Measurements from ENCODE around the gene PRR23B. TPM values are rescaled to one million over a fixed set of nuclear protein-coding genes. Genes with fewer than 3 reads are reported as not detected.
A peak's percentile ranks its signal among the peaks of the same experiment; 100 is the strongest.

PRR23B gene
- total RNA-seq, 1 donor from 2014 or later, result not detected

- H3K4me1 Mint-ChIP-seq (ENCODE audit: unreplicated experiment), result no peaks in the 10 kb centered on the region
- no peaks in the 10 kb centered on the region for H3K36me3 Mint-ChIP-seq (ENCODE audit: unreplicated experiment)
- H3K27ac Mint-ChIP-seq (ENCODE audit: unreplicated experiment), result no peak overlapping the region
- TF ChIP-seq CTCF (IDR thresholded peaks at IDR 0.05), result no peak
- DNase-seq (ENCODE audit: extremely low spot score, unreplicated experiment), result peak; percentile 84
- H3K27me3 Mint-ChIP-seq (ENCODE audit: unreplicated experiment), result no peaks in the 10 kb centered on the region
- peaks cover 7% of the 10 kb centered on the region for H3K9me3 Mint-ChIP-seq (ENCODE audit: unreplicated experiment)
- no peak overlapping the region for H3K4me3 Mint-ChIP-seq (ENCODE audit: unreplicated experiment)
Measured at GRCh38 chr3:139020036-139020867, 474 bp downstream of the PRR23B start.

- no peaks in the 10 kb centered on the region for H3K27me3 Mint-ChIP-seq (ENCODE audit: unreplicated experiment)
- H3K36me3 Mint-ChIP-seq (ENCODE audit: unreplicated experiment), result no peaks in the 10 kb centered on the region
- TF ChIP-seq CTCF (IDR thresholded peaks at IDR 0.05), result no peak
- H3K9me3 Mint-ChIP-seq (ENCODE audit: unreplicated experiment), result peaks cover 20% of the 10 kb centered on the region
- H3K4me1 Mint-ChIP-seq (ENCODE audit: unreplicated experiment), result no peaks in the 10 kb centered on the region
- no peak for DNase-seq (ENCODE audit: extremely low spot score, unreplicated experiment)
- no peak overlapping the region for H3K27ac Mint-ChIP-seq (ENCODE audit: unreplicated experiment)
- H3K4me3 Mint-ChIP-seq (ENCODE audit: unreplicated experiment), result no peak overlapping the region
Measured at GRCh38 chr3:139016430-139017048, 4.2 kb downstream of the PRR23B start.

- H3K4me3 Mint-ChIP-seq (ENCODE audit: unreplicated experiment), result no peak within 1 kb of the TSS
- H3K4me1 Mint-ChIP-seq (ENCODE audit: unreplicated experiment), result no peaks in the 10 kb centered on the region
- H3K36me3 Mint-ChIP-seq (ENCODE audit: unreplicated experiment), result no peaks in the 10 kb centered on the region
- no peak for DNase-seq (ENCODE audit: extremely low spot score, unreplicated experiment)
- no peak for TF ChIP-seq CTCF (IDR thresholded peaks at IDR 0.05)
- no peak within 1 kb of the TSS for H3K27ac Mint-ChIP-seq (ENCODE audit: unreplicated experiment)
- peaks cover 27% of the 10 kb centered on the region for H3K9me3 Mint-ChIP-seq (ENCODE audit: unreplicated experiment)
- H3K27me3 Mint-ChIP-seq (ENCODE audit: unreplicated experiment), result no peaks in the 10 kb centered on the region
Measured at GRCh38 chr3:139006051-139006716, 14.5 kb downstream of the PRR23B start, which contains the start of gene PRR23A. PRR23A (minus strand) TSS chr3:139006268; CDS start chr3:139006268, 0 bp downstream.

GRCh38 chr3:139005356-139005993 lies 15.3 kb downstream of the PRR23B start:
- no peak overlapping the region for H3K27ac Mint-ChIP-seq (ENCODE audit: unreplicated experiment)
- H3K9me3 Mint-ChIP-seq (ENCODE audit: unreplicated experiment), result peaks cover 19% of the 10 kb centered on the region
- DNase-seq (ENCODE audit: extremely low spot score, unreplicated experiment), result no peak
- no peaks in the 10 kb centered on the region for H3K27me3 Mint-ChIP-seq (ENCODE audit: unreplicated experiment)
- H3K4me3 Mint-ChIP-seq (ENCODE audit: unreplicated experiment), result no peak overlapping the region
- H3K36me3 Mint-ChIP-seq (ENCODE audit: unreplicated experiment), result no peaks in the 10 kb centered on the region
- no peak for TF ChIP-seq CTCF (IDR thresholded peaks at IDR 0.05)
- H3K4me1 Mint-ChIP-seq (ENCODE audit: unreplicated experiment), result no peaks in the 10 kb centered on the region
